ENCODE data around the gene FAM118A. TPM values are rescaled to one million over a fixed set of nuclear protein-coding genes. Genes with fewer than 3 reads are reported as not detected.

The FAM118A gene
- total RNA-seq, 2 donors from 2014 or later, result 60.8 to 215 TPM

GRCh38 chr22:45314054-45314721 is 4.5 kb downstream of the FAM118A start:
- intact Hi-C loops (cut with DNase I), result no loop called here
- no peak for TF ChIP-seq POLR2A (IDR thresholded peaks at IDR 0.05)
- TF ChIP-seq CTCF (IDR thresholded peaks at IDR 0.05), result no peak
- no peaks in the 10 kb centered on the region for H3K36me3 ChIP-seq
- no peaks in the 10 kb centered on the region for H3K9me3 ChIP-seq
- DNase-seq (ENCODE audit: low spot score), result no peak
- 43% methylated on average over 8 of the region's 8 CpGs for WGBS
- peaks cover 25% of the 10 kb centered on the region for H3K4me1 ChIP-seq (replicated peaks)
- H3K27ac ChIP-seq, result peak overlapping the region; percentile 51 to 87
- H3K4me3 ChIP-seq, result no peak overlapping the region
- H3K27me3 ChIP-seq (replicated peaks; ENCODE audit: insufficient read depth), result no peaks in the 10 kb centered on the region

GRCh38 chr22:45314786-45315185 is 5.1 kb downstream of the FAM118A start:
- no peaks in the 10 kb centered on the region for H3K27me3 ChIP-seq (replicated peaks; ENCODE audit: insufficient read depth)
- TF ChIP-seq CTCF (IDR thresholded peaks at IDR 0.05), result no peak
- 79% methylated on average over 6 of the region's 6 CpGs for WGBS
- no peak for DNase-seq (ENCODE audit: low spot score)
- H3K27ac ChIP-seq, result peak overlapping the region; percentile 51 to 87
- no peaks in the 10 kb centered on the region for H3K36me3 ChIP-seq
- H3K4me1 ChIP-seq (replicated peaks), result peaks cover 25% of the 10 kb centered on the region
- no peaks in the 10 kb centered on the region for H3K9me3 ChIP-seq
- no peak overlapping the region for H3K4me3 ChIP-seq
- intact Hi-C loops (cut with DNase I), result loop anchor here (5.0 kb wide), 1 partner anchor 238 kb away; no protein-coding TSS in a partner anchor

GRCh38 chr22:45316796-45317526 is 7.2 kb downstream of the FAM118A start:
- TF ChIP-seq CTCF (IDR thresholded peaks at IDR 0.05) (no peak), POLR2AphosphoS5 (IDR thresholded peaks at IDR 0.05) (no peak), POLR2A (IDR thresholded peaks at IDR 0.05) (no peak)
- Histone ChIP-seq H3K36me3 (no peaks in the 10 kb centered on the region), H3K27ac (peak overlapping the region; percentile 87 to 91), H3K4me1 (replicated peaks) (peaks cover 22% of the 10 kb centered on the region), H3K27me3 (replicated peaks; ENCODE audit: insufficient read depth) (no peaks in the 10 kb centered on the region), H3K9me3 (no peaks in the 10 kb centered on the region), H3K4me3 (no peak overlapping the region)
- intact Hi-C loops (cut with DNase I), result loop anchor here (5.0 kb wide), 1 partner anchor 235 kb away; no protein-coding TSS in a partner anchor
- WGBS, result 78% methylated on average over 9 of the region's 9 CpGs
- no peak for DNase-seq (ENCODE audit: low spot score)

GRCh38 chr22:45317551-45318167 is 7.9 kb downstream of the FAM118A start:
- peak; percentile 42 for TF ChIP-seq POLR2A (IDR thresholded peaks at IDR 0.05)
- TF ChIP-seq POLR2AphosphoS5 (IDR thresholded peaks at IDR 0.05), result peak; percentile 82
- peak in 3 of 4 experiments; percentile 41 to 77 (median 75) for TF ChIP-seq CTCF (IDR thresholded peaks at IDR 0.05)
- Histone ChIP-seq H3K4me3 (no peak overlapping the region), H3K27me3 (replicated peaks; ENCODE audit: insufficient read depth) (no peaks in the 10 kb centered on the region), H3K36me3 (no peaks in the 10 kb centered on the region), H3K4me1 (replicated peaks) (peaks cover 28% of the 10 kb centered on the region), H3K27ac (peak overlapping the region; percentile 87 to 91), H3K9me3 (no peaks in the 10 kb centered on the region)
- peak; percentile 87 for DNase-seq (ENCODE audit: low spot score)
- intact Hi-C loops (cut with DNase I), result loop anchor here (5.0 kb wide), 1 partner anchor 235 kb away; no protein-coding TSS in a partner anchor
- WGBS, result 14% methylated on average over 19 of the region's 19 CpGs

All from prostate gland (tissue), 2 donors.